ENCODE measurements around the gene PLAC9. TPM values are rescaled to one million over a fixed set of nuclear protein-coding genes. Genes with fewer than 3 reads are reported as not detected.

Gene PLAC9
- total RNA-seq, 1 donor from 2014 or later, result 1.5 TPM

GRCh38 chr10:80167471-80168161, 35.1 kb downstream of the PLAC9 start:
- H3K4me1 ChIP-seq (ENCODE audit: insufficient read depth, low read length), result peaks cover 33% of the 10 kb centered on the region
- no peak overlapping the region for H2AFZ ChIP-seq (ENCODE audit: low read depth, low read length)
- no peaks in the 10 kb centered on the region for H3K9me3 ChIP-seq (ENCODE audit: insufficient read depth, low read depth, low read length)
- FAIRE-seq, result no peak
- Mint-ChIP-seq H3K27ac (ENCODE audit: unreplicated experiment) (no peak overlapping the region), H3K4me3 (ENCODE audit: unreplicated experiment) (no peak overlapping the region), H3K9me3 (ENCODE audit: unreplicated experiment) (no peaks in the 10 kb centered on the region), H3K4me1 (ENCODE audit: low read depth, unreplicated experiment) (peaks cover 16% of the 10 kb centered on the region), H3K36me3 (ENCODE audit: low read depth, unreplicated experiment) (peaks cover 21% of the 10 kb centered on the region), H3K27me3 (ENCODE audit: low read depth, unreplicated experiment) (no peaks in the 10 kb centered on the region)
- no peak overlapping the region for H3K4me2 ChIP-seq (ENCODE audit: low read length)
- H4K20me1 ChIP-seq (ENCODE audit: insufficient read depth, low read length), result peaks cover 91% of the 10 kb centered on the region
- H3K27ac ChIP-seq (ENCODE audit: low read depth, low read length), result no peak overlapping the region
- peaks cover 37% of the 10 kb centered on the region for H3K79me2 ChIP-seq (ENCODE audit: insufficient read depth, low read length)
- no peaks in the 10 kb centered on the region for H3K27me3 ChIP-seq (ENCODE audit: insufficient read depth, low read length)
- no peak for TF ChIP-seq CTCF (IDR thresholded peaks at IDR 0.05; ENCODE audit: insufficient read depth, low read depth, low read length)
- no peak for TF ChIP-seq EZH2 (IDR thresholded peaks at IDR 0.05; ENCODE audit: insufficient read depth, low read length)
- no peak for DNase-seq (ENCODE audit: low read depth)
- H3K36me3 ChIP-seq (ENCODE audit: insufficient read depth, low read length), result peaks cover 17% of the 10 kb centered on the region
- H3K4me3 ChIP-seq (ENCODE audit: insufficient read depth, low read depth, low read length), result no peak overlapping the region
- no peak overlapping the region for H3K9ac ChIP-seq (ENCODE audit: low read length)

- Mint-ChIP-seq H3K4me3 (ENCODE audit: unreplicated experiment) (no peak overlapping the region), H3K9me3 (ENCODE audit: unreplicated experiment) (no peaks in the 10 kb centered on the region), H3K27ac (ENCODE audit: unreplicated experiment) (no peak overlapping the region), H3K36me3 (ENCODE audit: low read depth, unreplicated experiment) (peaks cover 19% of the 10 kb centered on the region), H3K4me1 (ENCODE audit: low read depth, unreplicated experiment) (peaks cover 16% of the 10 kb centered on the region), H3K27me3 (ENCODE audit: low read depth, unreplicated experiment) (no peaks in the 10 kb centered on the region)
- Histone ChIP-seq H3K4me2 (ENCODE audit: low read length) (no peak overlapping the region), H2AFZ (ENCODE audit: low read depth, low read length) (no peak overlapping the region), H3K27me3 (ENCODE audit: insufficient read depth, low read length) (no peaks in the 10 kb centered on the region), H3K9me3 (ENCODE audit: insufficient read depth, low read depth, low read length) (no peaks in the 10 kb centered on the region), H3K36me3 (ENCODE audit: insufficient read depth, low read length) (peaks cover 14% of the 10 kb centered on the region), H3K27ac (ENCODE audit: low read depth, low read length) (no peak overlapping the region), H3K9ac (ENCODE audit: low read length) (no peak overlapping the region), H3K79me2 (ENCODE audit: insufficient read depth, low read length) (peaks cover 40% of the 10 kb centered on the region), H3K4me3 (ENCODE audit: insufficient read depth, low read depth, low read length) (no peak overlapping the region), H3K4me1 (ENCODE audit: insufficient read depth, low read length) (peaks cover 33% of the 10 kb centered on the region), H4K20me1 (ENCODE audit: insufficient read depth, low read length) (peaks cover 95% of the 10 kb centered on the region)
- DNase-seq (ENCODE audit: low read depth) (no peak), FAIRE-seq (no peak)
- TF ChIP-seq EZH2 (IDR thresholded peaks at IDR 0.05; ENCODE audit: insufficient read depth, low read length), result no peak
- no peak for TF ChIP-seq CTCF (IDR thresholded peaks at IDR 0.05; ENCODE audit: insufficient read depth, low read depth, low read length)
Observed at GRCh38 chr10:80168162-80168511, 35.6 kb downstream of the PLAC9 start.

GRCh38 chr10:80168679-80169380, 36.3 kb downstream of the PLAC9 start:
- H3K4me1 ChIP-seq (ENCODE audit: insufficient read depth, low read length), result peaks cover 30% of the 10 kb centered on the region
- peaks cover 47% of the 10 kb centered on the region for H3K79me2 ChIP-seq (ENCODE audit: insufficient read depth, low read length)
- Mint-ChIP-seq H3K4me1 (ENCODE audit: low read depth, unreplicated experiment) (peaks cover 13% of the 10 kb centered on the region), H3K36me3 (ENCODE audit: low read depth, unreplicated experiment) (peaks cover 14% of the 10 kb centered on the region), H3K27ac (ENCODE audit: unreplicated experiment) (no peak overlapping the region), H3K4me3 (ENCODE audit: unreplicated experiment) (no peak overlapping the region), H3K27me3 (ENCODE audit: low read depth, unreplicated experiment) (no peaks in the 10 kb centered on the region), H3K9me3 (ENCODE audit: unreplicated experiment) (no peaks in the 10 kb centered on the region)
- H4K20me1 ChIP-seq (ENCODE audit: insufficient read depth, low read length), result peaks cover 95% of the 10 kb centered on the region
- DNase-seq (ENCODE audit: low read depth) (no peak), FAIRE-seq (no peak)
- no peak for TF ChIP-seq EZH2 (IDR thresholded peaks at IDR 0.05; ENCODE audit: insufficient read depth, low read length)
- no peak for TF ChIP-seq CTCF (IDR thresholded peaks at IDR 0.05; ENCODE audit: insufficient read depth, low read depth, low read length)
- H3K27me3 ChIP-seq (ENCODE audit: insufficient read depth, low read length), result no peaks in the 10 kb centered on the region
- no peak overlapping the region for H3K4me3 ChIP-seq (ENCODE audit: insufficient read depth, low read depth, low read length)
- no peaks in the 10 kb centered on the region for H3K9me3 ChIP-seq (ENCODE audit: insufficient read depth, low read depth, low read length)
- no peak overlapping the region for H2AFZ ChIP-seq (ENCODE audit: low read depth, low read length)
- H3K27ac ChIP-seq (ENCODE audit: low read depth, low read length), result no peak overlapping the region
- no peak overlapping the region for H3K9ac ChIP-seq (ENCODE audit: low read length)
- no peak overlapping the region for H3K4me2 ChIP-seq (ENCODE audit: low read length)
- H3K36me3 ChIP-seq (ENCODE audit: insufficient read depth, low read length), result peaks cover 15% of the 10 kb centered on the region

Data from astrocyte (in vitro differentiated cells and primary cell).